Upper lobe of left lung (tissue), 4 donors: ENCODE data around the gene ALDH9A1.

Experiments used
- POLR2A ChIP-seq, 4 donors: fragments of 450-650 bp; IDR thresholded peaks; one replicate each; pipeline ENCODE4 v1.5.1; 2016 to 2017; ENCODE audit warnings: antibody characterized with exemption in 4 of 4, mild to moderate bottlenecking in 2 of 4
- POLR2AphosphoS5 ChIP-seq, 2 donors: sonication (generic); formaldehyde crosslinking; IDR thresholded peaks; one replicate each; pipeline ENCODE4 v1.5.1; 2017; ENCODE audit warnings: antibody characterized with exemption in 2 of 2
- TF ChIP-seq, protein P1 (sequence below), 6 experiments: fragments of 450-650 bp in 4 of 6; fragments of 200-600 bp in 2 of 6; sonication (generic) in 2 of 6; IDR thresholded peaks; one replicate each; pipeline ENCODE4 v1.5.1; 2016 to 2019; ENCODE audit warnings: antibody characterized with exemption in 6 of 6

DNA sequence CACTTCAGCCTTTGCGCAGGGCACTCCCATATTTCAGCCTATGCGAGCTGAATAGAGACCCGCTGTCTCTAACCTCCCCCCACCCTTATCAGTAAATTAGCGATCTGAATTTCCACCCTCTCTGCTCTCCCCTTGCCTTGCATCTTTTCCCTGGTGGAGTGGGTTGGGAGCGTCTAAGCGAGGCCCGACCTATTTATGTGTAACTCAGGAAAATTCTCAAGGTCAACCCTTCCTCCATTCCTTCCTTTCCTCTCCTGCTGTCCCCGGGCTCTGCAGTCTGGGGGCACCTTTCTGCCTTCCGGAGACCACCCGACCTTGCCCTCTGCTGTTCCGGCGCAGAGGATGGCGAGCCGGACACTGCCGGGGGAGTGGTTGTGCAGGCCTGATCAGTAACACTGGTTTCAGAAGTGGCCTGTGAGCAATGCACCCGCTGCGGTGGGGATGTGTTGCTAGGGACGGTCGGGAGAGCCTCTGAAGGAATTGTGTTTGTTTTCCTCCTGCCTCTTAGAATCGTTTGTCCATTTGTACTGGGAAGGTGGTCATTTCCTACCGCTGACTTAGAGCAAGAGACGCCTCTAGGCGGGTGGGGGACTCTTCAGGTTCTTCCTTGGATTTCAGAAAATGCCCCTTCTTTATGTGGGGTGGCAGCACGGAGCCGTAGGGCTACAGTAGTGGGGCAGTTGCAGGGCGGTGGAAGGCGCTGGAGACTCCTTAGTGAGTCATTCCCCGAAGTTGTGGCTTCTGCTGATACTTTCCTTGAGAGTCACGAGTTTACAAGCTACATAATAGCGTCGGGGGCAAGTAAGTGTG lies 66.8 kb downstream of the ALDH9A1 start:
- TF ChIP-seq, protein P1, sequence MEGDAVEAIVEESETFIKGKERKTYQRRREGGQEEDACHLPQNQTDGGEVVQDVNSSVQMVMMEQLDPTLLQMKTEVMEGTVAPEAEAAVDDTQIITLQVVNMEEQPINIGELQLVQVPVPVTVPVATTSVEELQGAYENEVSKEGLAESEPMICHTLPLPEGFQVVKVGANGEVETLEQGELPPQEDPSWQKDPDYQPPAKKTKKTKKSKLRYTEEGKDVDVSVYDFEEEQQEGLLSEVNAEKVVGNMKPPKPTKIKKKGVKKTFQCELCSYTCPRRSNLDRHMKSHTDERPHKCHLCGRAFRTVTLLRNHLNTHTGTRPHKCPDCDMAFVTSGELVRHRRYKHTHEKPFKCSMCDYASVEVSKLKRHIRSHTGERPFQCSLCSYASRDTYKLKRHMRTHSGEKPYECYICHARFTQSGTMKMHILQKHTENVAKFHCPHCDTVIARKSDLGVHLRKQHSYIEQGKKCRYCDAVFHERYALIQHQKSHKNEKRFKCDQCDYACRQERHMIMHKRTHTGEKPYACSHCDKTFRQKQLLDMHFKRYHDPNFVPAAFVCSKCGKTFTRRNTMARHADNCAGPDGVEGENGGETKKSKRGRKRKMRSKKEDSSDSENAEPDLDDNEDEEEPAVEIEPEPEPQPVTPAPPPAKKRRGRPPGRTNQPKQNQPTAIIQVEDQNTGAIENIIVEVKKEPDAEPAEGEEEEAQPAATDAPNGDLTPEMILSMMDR (IDR thresholded peaks at IDR 0.05): no peak
- peak in 2 of 4 donors; percentile 16 to 56 for TF ChIP-seq POLR2A (IDR thresholded peaks at IDR 0.05)
- peak in 1 of 2 donors; percentile 37 for TF ChIP-seq POLR2AphosphoS5 (IDR thresholded peaks at IDR 0.05)
